Right atrium auricular region (tissue), 2 donors: ENCODE data around the gene CHPT1. TPM values are rescaled to one million over a fixed set of nuclear protein-coding genes. Genes with fewer than 3 reads are reported as not detected.

Experiments used
- DNase-seq: peaks from one replicate; pipeline ENCODE4 v3.0.0-alpha.2; 2019; ENCODE audit warnings: low spot score
- H3K27ac ChIP-seq, 2 donors: fragments of 200-600 bp; sonication (generic); 1 replicate in 1 of 2; 2 replicates in 1 of 2; pipeline ENCODE4 v1.5.1; 2016 to 2019
- H3K27me3 ChIP-seq, 2 donors: fragments of 200-600 bp; sonication (generic); one replicate each; pipeline versions ENCODE4 v1.5.1 to v1.6.0; 2017 to 2019
- H3K36me3 ChIP-seq: fragments of 200-600 bp; sonication (generic); one replicate; pipeline ENCODE4 v1.5.1; 2016
- H3K4me1 ChIP-seq, 2 donors: fragments of 200-600 bp; sonication (generic); one replicate each; pipeline versions ENCODE4 v1.5.1 to v1.6.0; 2017 to 2019
- H3K4me3 ChIP-seq, 2 donors: fragments of 200-600 bp; sonication (generic); 1 replicate in 1 of 2; 2 replicates in 1 of 2; pipeline ENCODE4 v1.5.1; 2017 to 2019; ENCODE audit warnings: mild to moderate bottlenecking in 1 of 2, moderate library complexity in 1 of 2
- H3K9me3 ChIP-seq, 2 donors: fragments of 200-600 bp; sonication (generic); one replicate each; pipeline ENCODE4 v1.5.1; 2019
- CTCF ChIP-seq, 2 donors: fragments of 200-600 bp; sonication (generic); IDR thresholded peaks; one replicate each; pipeline ENCODE4 v1.5.1; 2019; ENCODE audit warnings: antibody characterized with exemption in 2 of 2
- total RNA-seq, 2 donors: library from RNA; depleted of rRNA; stranded (reverse); fragments of >200 nt; gene quantifications; one replicate each; pipeline ENCODE4 v1.1.0, GENCODE V29; 2016

Gene CHPT1
- total RNA-seq, 2 donors from 2014 or later: 97.9 to 137 TPM

GRCh38 chr12:101703487-101703886 is 6.0 kb downstream of the CHPT1 start:
- Histone ChIP-seq H3K27me3 (no peaks in the 10 kb centered on the region), H3K4me1 (peaks cover 0 to 36% of the 10 kb centered on the region in 2 donors), H3K36me3 (no peaks in the 10 kb centered on the region), H3K9me3 (no peaks in the 10 kb centered on the region), H3K4me3 (no peak overlapping the region), H3K27ac (peak overlapping the region in 1 of 2 donors; percentile 25)
- no peak for TF ChIP-seq CTCF (IDR thresholded peaks at IDR 0.05)
- DNase-seq: no peak

- Histone ChIP-seq H3K9me3 (no peaks in the 10 kb centered on the region), H3K36me3 (no peaks in the 10 kb centered on the region), H3K27me3 (no peaks in the 10 kb centered on the region), H3K27ac (no peak overlapping the region), H3K4me3 (no peak overlapping the region), H3K4me1 (peaks cover 0 to 20% of the 10 kb centered on the region in 2 donors)
- no peak for DNase-seq
- TF ChIP-seq CTCF (IDR thresholded peaks at IDR 0.05): no peak
Measured at GRCh38 chr12:101706403-101706802, 9.0 kb downstream of the CHPT1 start.

GRCh38 chr12:101707131-101707782 is 9.8 kb downstream of the CHPT1 start:
- Histone ChIP-seq H3K9me3 (no peaks in the 10 kb centered on the region), H3K36me3 (no peaks in the 10 kb centered on the region), H3K27ac (peak overlapping the region in 1 of 2 donors; percentile 16), H3K27me3 (no peaks in the 10 kb centered on the region), H3K4me1 (peaks cover 0 to 14% of the 10 kb centered on the region in 2 donors), H3K4me3 (no peak overlapping the region)
- TF ChIP-seq CTCF (IDR thresholded peaks at IDR 0.05): no peak
- no peak for DNase-seq

DNA sequence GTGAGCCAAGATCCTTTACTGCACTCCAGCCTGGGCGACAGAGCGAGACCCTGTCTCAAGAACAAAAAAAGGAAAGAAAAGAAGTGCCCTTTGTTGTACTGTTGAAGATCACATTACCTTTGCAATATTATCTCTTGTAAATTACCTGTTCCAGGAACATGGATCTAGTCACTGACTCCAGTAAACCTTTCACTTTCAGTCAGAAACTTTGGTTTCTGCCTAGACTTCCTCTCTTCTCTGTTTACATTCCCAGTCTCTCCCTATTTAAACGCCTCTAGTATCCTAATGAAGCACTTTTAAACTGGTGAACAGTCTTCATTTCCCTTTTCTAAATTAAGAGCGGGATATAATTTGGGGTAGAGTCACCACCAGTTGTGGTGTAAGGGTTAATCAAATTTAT is 12.8 kb downstream of the CHPT1 start:
- H3K27ac ChIP-seq: no peak overlapping the region
- no peaks in the 10 kb centered on the region for H3K9me3 ChIP-seq
- no peaks in the 10 kb centered on the region for H3K27me3 ChIP-seq
- no peak overlapping the region for H3K4me3 ChIP-seq
- no peak for DNase-seq
- no peak for TF ChIP-seq CTCF (IDR thresholded peaks at IDR 0.05)
- H3K4me1 ChIP-seq: peaks cover 0 to 19% of the 10 kb centered on the region in 2 donors
- H3K36me3 ChIP-seq: no peaks in the 10 kb centered on the region

GRCh38 chr12:101713059-101713682 is 15.7 kb downstream of the CHPT1 start:
- H3K4me1 ChIP-seq: peaks cover 0 to 13% of the 10 kb centered on the region in 2 donors
- peak overlapping the region in 1 of 2 donors; percentile 11 for H3K4me3 ChIP-seq
- H3K27ac ChIP-seq: peak overlapping the region; percentile 70 to 73
- no peaks in the 10 kb centered on the region for H3K27me3 ChIP-seq
- H3K36me3 ChIP-seq: peaks cover under 1% of the 10 kb centered on the region
- no peaks in the 10 kb centered on the region for H3K9me3 ChIP-seq
- no peak for TF ChIP-seq CTCF (IDR thresholded peaks at IDR 0.05)
- peak; percentile 69 for DNase-seq
